Activated CD4-positive, alpha-beta T cell treated with anti-CD3 and anti-CD28 coated beads, Interleukin-2, amount 50 U/mL, for 4 hours (primary cell): ENCODE results near the gene SLC35G3.
"Not testable (repeated sequence)": the region's sequence is repeated elsewhere in the genome, so short reads cannot be mapped to it uniquely, and the experiment has no call there.

Experiments
- DNase-seq, 2 experiments: peaks; one replicate each; pipeline ENCODE4 v3.0.0-alpha.2; 2020

The SLC35G3 gene

DNA sequence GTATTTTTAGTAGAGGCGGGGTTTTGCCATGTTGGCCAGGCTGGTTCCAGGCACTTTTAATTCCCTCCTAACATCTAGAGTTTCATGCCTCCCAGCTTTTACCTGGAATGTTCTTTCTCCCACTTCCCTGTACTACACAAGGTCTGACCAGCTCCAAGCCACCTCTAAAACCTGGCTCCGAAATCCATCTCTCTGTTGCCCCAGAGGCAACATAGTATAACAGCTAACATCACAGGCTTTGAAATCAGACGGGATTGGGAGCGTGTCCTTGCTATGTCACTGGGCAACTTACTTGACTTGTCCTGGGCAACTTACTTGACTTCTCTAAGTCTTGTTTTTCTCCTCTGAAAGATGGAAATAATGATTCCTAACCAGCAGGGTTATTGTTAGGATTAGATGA is 31.4 kb downstream of the SLC35G3 start:
- DNase-seq, result no peak

GRCh38 chr17:35161281-35161761 is 32.9 kb downstream of the SLC35G3 start:
- DNase-seq, result no peak

DNA sequence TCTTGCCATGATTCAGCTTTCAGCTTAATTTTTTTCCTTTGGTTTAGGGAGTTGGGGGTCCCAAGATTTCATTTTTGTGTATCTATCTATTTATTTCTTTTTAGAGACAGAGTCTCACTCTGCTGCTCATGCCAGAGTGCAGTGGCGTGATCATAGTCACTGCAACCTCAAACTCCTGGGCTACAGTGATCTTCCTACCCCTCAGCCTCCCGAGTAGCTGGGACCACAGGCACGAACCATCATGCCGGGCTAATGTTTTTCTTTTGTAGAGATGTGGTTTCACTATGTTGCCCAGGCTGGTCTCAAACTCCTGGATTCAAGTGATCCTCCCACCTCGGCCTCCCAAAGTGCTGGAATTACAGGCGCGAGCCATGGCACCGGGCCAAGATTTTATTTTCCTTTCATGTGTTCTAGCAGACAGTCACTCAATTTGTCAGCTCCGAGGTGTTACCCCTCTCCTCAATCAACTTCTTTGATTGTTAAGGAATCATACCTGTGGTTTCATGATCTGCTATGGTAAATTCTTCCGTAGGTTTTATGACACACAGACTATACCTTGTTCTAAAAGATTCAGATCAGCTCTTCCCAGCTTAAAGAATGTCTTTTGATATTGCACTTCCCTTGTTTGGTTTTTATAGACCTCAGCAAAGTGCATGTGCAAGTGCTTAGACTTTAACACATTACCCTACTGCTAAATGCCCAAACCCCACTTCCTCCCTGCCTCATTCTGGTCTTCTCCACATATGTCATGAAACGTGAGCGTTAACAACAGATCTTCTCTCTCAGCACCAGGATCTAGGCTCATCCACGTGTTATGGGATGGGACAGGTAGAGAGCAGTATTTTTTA is 33.6 kb downstream of the SLC35G3 start:
- peak; percentile 22 to 31 for DNase-seq

- DNase-seq, result no peak
Observed at GRCh38 chr17:35159940-35160339, 34.3 kb downstream of the SLC35G3 start.

GRCh38 chr17:35155246-35155645 is 38.9 kb downstream of the SLC35G3 start:
- no peak for DNase-seq

DNA sequence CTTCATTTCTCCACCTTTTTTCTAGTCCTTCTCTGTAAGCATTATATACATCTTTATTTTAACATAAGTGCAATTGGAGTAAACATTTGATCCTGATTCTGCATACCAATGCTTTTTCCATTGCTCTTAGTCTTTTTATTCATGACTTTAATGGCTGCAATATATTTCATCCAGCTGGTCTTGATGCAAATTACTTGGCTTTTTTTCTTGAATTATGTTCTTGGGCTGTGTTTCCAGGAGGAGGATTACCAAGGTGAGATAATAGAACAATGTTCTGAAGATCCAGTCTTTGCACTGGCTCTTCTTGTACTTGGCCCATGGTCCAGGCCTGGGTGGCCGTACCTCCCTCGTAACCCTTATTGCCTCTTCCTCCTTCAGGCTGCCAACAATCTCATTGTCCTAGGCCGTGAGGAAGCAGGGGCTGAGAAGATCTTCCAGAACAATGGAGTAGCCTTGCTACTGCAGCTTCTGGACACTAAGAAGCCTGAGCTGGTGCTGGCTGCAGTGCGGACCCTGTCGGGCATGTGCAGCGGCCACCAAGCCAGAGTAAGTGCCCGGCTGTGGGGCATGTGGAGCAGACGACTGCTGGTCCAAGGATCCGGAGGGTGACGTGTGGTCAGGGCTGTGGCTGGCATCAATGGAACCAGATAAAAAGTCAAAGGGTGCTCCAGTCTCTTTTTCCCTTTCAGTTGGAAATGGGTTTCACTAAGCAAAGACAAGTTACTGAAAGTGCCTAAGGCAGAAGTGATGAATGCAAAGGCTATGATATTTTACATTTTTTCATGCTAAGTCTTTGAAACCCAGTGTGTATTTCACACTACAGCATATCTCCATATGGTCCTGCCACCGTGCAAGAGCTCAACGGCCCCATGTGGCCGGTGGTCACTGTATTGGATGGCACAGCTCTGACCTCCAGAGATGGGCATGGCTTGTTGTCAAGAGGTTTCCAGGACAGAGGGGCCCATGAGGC is 39.7 kb downstream of the SLC35G3 start:
- no peak for DNase-seq

DNA sequence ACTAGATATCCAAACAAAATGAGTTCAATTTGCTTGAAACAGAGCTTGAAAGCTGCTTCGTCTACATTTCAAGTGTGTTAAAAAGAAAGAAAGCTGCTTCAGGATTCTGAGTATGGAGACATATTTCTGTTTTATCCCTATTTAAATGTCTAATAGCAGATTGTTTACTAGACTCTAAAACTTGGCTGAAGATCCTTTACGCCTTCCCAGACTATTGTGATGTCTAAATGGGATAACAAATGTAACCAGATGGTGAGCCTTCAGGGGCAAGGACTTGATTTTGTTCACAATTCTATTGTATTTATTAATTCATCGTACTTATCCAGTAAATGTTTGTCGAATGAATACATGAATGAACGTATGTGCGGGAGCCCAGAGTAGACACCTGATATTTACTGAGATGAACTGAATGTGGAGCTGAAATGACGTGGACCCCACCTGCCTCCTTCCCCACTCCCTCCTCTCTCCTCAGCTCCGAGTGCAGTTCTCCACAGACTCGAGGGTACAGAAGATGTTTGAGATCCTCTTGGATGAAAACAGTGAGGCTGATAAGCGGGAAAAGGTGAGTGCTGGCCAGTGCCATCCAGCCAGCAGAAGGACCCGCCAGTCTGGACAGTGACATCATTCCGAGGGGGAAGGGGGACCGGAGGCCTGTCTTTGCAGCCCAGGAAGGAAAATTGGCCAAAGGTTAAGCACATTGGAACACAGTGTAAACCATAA is 41.6 kb downstream of the SLC35G3 start:
- no peak for DNase-seq

GRCh38 chr17:35151080-35151479 is 43.1 kb downstream of the SLC35G3 start:
- not testable (repeated sequence) for DNase-seq

DNA sequence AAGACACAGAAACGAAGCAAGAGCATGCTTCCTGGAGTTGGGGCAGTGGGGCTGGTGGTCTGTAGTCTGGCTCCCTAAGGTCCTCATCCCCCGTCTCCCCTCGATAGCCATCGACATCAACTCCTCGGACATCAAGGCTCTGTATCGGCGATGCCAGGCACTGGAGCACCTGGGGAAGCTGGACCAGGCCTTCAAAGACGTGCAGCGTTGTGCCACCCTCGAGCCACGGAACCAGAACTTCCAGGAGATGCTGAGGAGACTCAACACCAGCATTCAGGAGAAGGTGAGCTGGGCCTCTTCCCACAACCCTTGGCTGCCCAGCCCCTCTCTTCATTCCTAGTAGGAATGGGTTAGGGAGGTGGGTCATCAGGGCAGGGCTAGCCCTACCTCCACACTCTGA is 44.3 kb downstream of the SLC35G3 start:
- no peak for DNase-seq

DNA sequence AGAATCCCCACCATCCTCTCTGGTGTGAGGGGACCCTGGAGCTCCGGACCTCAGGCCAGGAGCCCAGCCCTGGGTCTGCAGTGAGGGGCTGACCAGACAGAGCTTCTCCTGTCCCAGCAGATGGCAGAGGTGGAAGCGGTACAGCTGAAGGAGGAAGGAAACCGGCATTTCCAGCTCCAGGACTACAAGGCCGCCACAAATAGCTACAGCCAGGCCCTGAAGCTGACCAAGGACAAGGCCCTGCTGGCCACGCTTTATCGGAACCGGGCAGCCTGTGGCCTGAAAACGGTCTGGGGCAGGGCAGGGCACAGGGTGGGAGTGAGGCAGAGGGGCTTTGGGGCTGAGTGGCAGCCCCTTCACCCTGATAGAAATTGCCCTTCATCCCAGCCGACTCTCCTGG is 46.0 kb downstream of the SLC35G3 start:
- no peak for DNase-seq

GRCh38 chr17:35147375-35147905 is 46.8 kb downstream of the SLC35G3 start, which contains the start of gene UNC45B:
TSS of gene UNC45B (plus strand) at chr17:35147817. CDS start at chr17:35148264, 447 bp downstream.
- DNase-seq, result no peak

- DNase-seq, result no peak
Observed at GRCh38 chr17:35146214-35146833, 47.9 kb downstream of the SLC35G3 start.

DNA sequence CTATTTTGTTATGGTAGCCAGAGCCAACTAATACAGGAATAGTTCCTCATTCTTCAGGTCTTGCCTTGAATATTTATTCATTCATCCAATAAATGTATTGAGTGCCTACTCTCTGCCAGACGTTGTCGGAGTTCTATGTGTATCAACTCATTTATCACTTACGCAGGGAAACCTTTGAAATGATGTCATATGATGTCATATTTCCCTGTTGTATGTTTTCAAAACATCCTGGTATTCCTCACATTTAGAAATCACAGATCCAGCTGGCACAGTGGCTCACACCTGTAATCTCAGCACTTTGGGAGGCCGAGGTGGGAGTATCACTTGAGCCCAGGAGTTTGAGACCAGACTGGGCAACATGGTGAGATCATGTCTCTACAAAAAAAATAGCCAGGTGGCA is 49.4 kb downstream of the SLC35G3 start:
- no peak for DNase-seq
